Inferior parietal cortex (tissue), 1 donor: ENCODE measurements around the gene PDX1.
"Not testable (repeated sequence)": the region's sequence is repeated elsewhere in the genome, so short reads cannot be mapped to it uniquely, and the experiment has no call there.

ENCODE experiments used
- DNase-seq: peaks from one replicate; pipeline ENCODE4 v3.0.0-alpha.2; 2016; ENCODE audit errors: extremely low spot score

The PDX1 gene

GRCh38 chr13:27956576-27957300 is 36.9 kb downstream of the PDX1 start:
- no peak for DNase-seq

- no peak for DNase-seq
These were observed 40.2 kb downstream of the PDX1 start for GRCh38 chr13:27959976-27960361.

GRCh38 chr13:27960362-27961226 is 40.8 kb downstream of the PDX1 start:
- DNase-seq, result no peak

- no peak for DNase-seq
These were observed 41.7 kb downstream of the PDX1 start for GRCh38 chr13:27961227-27962085.

GRCh38 chr13:27962128-27962841 is 42.5 kb downstream of the PDX1 start:
- DNase-seq, result no peak

GRCh38 chr13:27962982-27963381 is 43.2 kb downstream of the PDX1 start:
- no peak for DNase-seq

- DNase-seq, result no peak
These were observed 43.7 kb downstream of the PDX1 start for GRCh38 chr13:27963491-27963890.

GRCh38 chr13:27964206-27964605 is 44.4 kb downstream of the PDX1 start:
- DNase-seq, result not testable (repeated sequence)

- no peak for DNase-seq
These were observed 45.0 kb downstream of the PDX1 start for GRCh38 chr13:27964741-27965323.

- no peak for DNase-seq
These were observed 45.5 kb downstream of the PDX1 start for GRCh38 chr13:27965343-27965739.

- no peak for DNase-seq
These were observed 46.2 kb downstream of the PDX1 start for GRCh38 chr13:27965740-27966640.

GRCh38 chr13:27966641-27967202 is 46.9 kb downstream of the PDX1 start:
- no peak for DNase-seq

GRCh38 chr13:27967203-27967735 is 47.5 kb downstream of the PDX1 start:
- DNase-seq, result no peak

GRCh38 chr13:27967736-27968315 is 48.0 kb downstream of the PDX1 start:
- DNase-seq, result no peak

- no peak for DNase-seq
These were observed 48.7 kb downstream of the PDX1 start for GRCh38 chr13:27968316-27969081.

- no peak for DNase-seq
These were observed 49.5 kb downstream of the PDX1 start, which contains the start of gene CDX2 for GRCh38 chr13:27969082-27969865. TSS of gene CDX2 (minus strand) at chr13:27969315. CDS start at chr13:27969006, 309 bp downstream.

- no peak for DNase-seq
These were observed 50.0 kb downstream of the PDX1 start for GRCh38 chr13:27969866-27970229.
